ENCODE data around the gene DUSP28. TPM values are rescaled to one million over a fixed set of nuclear protein-coding genes. Genes with fewer than 3 reads are reported as not detected.

Gene DUSP28
- total RNA-seq (2021; fragmentation: NEBNext Ultra II Directional; extraction: Animal tissue kit (Norgen Biotek cat#: 25700)) (1.3 and 2.1 TPM in 2 replicates), polyA plus RNA-seq (2011; rRNA removed) (2.3 and 3.3 TPM in 2 replicates), polyA minus RNA-seq (2011; rRNA and poly(A)+ RNA removed) (1.1 and 4.7 TPM in 2 replicates)
- polyA plus RNA-seq (2011; cell fraction: cytosol; rRNA removed), result 2.8 TPM
- polyA plus RNA-seq (2011; cell fraction: nucleus; rRNA removed), result 2.2 TPM
- polyA plus RNA-seq (2012, experiment 1 of 2), result 1.6 to 2.9 TPM (median 1.9 TPM) in 4 replicates
- 2.8 TPM for polyA plus RNA-seq (2012, experiment 2 of 2)
- 1.5 TPM for polyA plus RNA-seq (2013, experiment 1 of 2)
- polyA plus RNA-seq (2013, experiment 2 of 2), result 1.8 TPM
- 0.88 TPM for polyA minus RNA-seq (2011; cell fraction: cytosol; rRNA and poly(A)+ RNA removed)
- polyA minus RNA-seq (2011; cell fraction: nucleus; rRNA and poly(A)+ RNA removed), result 7.1 TPM
- long read RNA-seq, experiment 1, partial matches to known transcripts, result 0 of 1 reads
- long read RNA-seq, experiment 1, other reads (novel, unspliced or antisense), result 0 of 1 reads
- long read RNA-seq, experiment 2, result 0 reads

DNA sequence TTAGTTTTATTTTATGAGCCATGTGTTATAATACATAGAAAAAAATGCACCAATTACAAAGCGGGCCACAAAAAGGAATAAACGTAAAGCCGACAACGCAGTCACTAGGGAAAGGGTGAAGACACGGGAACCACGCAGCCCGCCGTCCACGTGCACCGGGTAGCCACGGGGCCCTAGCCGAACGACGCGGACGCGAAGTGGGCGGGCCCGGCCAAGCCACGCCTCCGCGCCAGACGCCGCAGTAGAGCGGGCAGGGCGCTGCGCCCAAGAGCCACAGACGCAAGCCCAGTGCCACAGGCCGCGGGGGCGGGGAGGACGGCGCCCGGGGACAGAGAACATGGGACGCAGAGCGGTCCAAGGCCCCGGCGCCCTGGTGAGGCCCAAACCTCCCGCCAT lies at the start of gene DUSP28:
Gene DUSP28 (plus strand): TSS at position 274 of the 396 bp plus-strand sequence. CDS start 328 bp downstream, outside the sequence.
- H2BK120ac ChIP-seq (replicated peaks; ENCODE audit: low read depth, low read length), result no peak within 1 kb of the TSS
- whole genome bisulfite sequencing, 2 experiments (ENCODE audit: extremely low coverage in 1 of 2, insufficient coverage in 1 of 2, insufficient read length in 1 of 2, insufficient replicate concordance in 2 of 2, low coverage in 1 of 2, low lambda C conversion rate in 2 of 2, missing lambda C conversion rate in 1 of 2), result 4% methylated on average over 23 of the region's 39 CpGs; no CpG with 5 or more reads in 1 of the 2 experiments
- peaks cover 0 to 4% of the 10 kb centered on the region in 2 experiments for H4K20me1 ChIP-seq (replicated peaks in 1 of 2; ENCODE audit: control insufficient read depth in 1 of 2, insufficient read depth in 2 of 2, low read length in 2 of 2)
- H3K27me3 ChIP-seq (replicated peaks in 1 of 4; ENCODE audit: control insufficient read depth in 3 of 4, extremely low read depth in 1 of 4, insufficient read depth in 3 of 4, low read length in 3 of 4), result peaks cover 3 to 33% (median 22%) of the 10 kb centered on the region in 4 experiments
- H2BK20ac ChIP-seq (ENCODE audit: low read length), result no peak within 1 kb of the TSS
- peak within 1 kb of the TSS; percentile 67; the same call in 1 of the 2 replicates for H3K27ac ChIP-seq (ENCODE audit: low read depth, low read length)
- H3K56ac ChIP-seq (replicated peaks; ENCODE audit: insufficient read length, low read depth, low read length), result no peak within 1 kb of the TSS
- no peaks in the 10 kb centered on the region for H3K79me2 ChIP-seq (ENCODE audit: control insufficient read depth in 1 of 2, insufficient read depth in 2 of 2, low read length in 2 of 2)
- peak within 1 kb of the TSS; percentile 92; the same call in 1 of the 2 replicates for H3K18ac ChIP-seq (ENCODE audit: extremely low read depth, low read length)
- no peak within 1 kb of the TSS for H2BK15ac ChIP-seq (ENCODE audit: low read length)
- peak within 1 kb of the TSS in 3 of 4 experiments; percentile 60 to 80 (median 68); a peak in 5 of 7 replicates for H3K9ac ChIP-seq (replicated peaks in 1 of 4; ENCODE audit: extremely low read depth in 1 of 4, low read depth in 3 of 4, low read length in 3 of 4)
- H3K4ac ChIP-seq (replicated peaks; ENCODE audit: insufficient read length, low read depth, low read length), result no peak within 1 kb of the TSS
- peaks cover 4% of the 10 kb centered on the region; the same call in 1 of the 2 replicates for H3K23me2 ChIP-seq (ENCODE audit: low read depth, low read length)
- no peak within 1 kb of the TSS for H2AK5ac ChIP-seq (ENCODE audit: low read depth, low read length)
- peaks cover 0 to 16% (median 10%) of the 10 kb centered on the region in 4 experiments; a peak in 5 of 7 replicates for H3K4me1 ChIP-seq (replicated peaks in 1 of 4; ENCODE audit: control insufficient read depth in 3 of 4, insufficient read depth in 4 of 4, low read length in 3 of 4)
- peak within 1 kb of the TSS; percentile 82 to 84 for H3K4me2 ChIP-seq (ENCODE audit: insufficient read depth in 1 of 2, low read depth in 2 of 2, low read length in 2 of 2)
- H3K36me3 ChIP-seq (ENCODE audit: control insufficient read depth in 2 of 4, insufficient read depth in 4 of 4, low read length in 3 of 4), result no peaks in the 10 kb centered on the region; a peak in 1 of 8 replicates
- H4K91ac ChIP-seq (replicated peaks; ENCODE audit: insufficient read length, low read length), result no peak within 1 kb of the TSS
- H2BK12ac ChIP-seq (ENCODE audit: low read depth, low read length), result no peak within 1 kb of the TSS
- no peak within 1 kb of the TSS for H3K23ac ChIP-seq (ENCODE audit: insufficient read length)
- DNase-seq (ENCODE audit: low read depth in 1 of 2, low spot score in 2 of 2), result peak in 1 of 2 experiments; percentile 88
- 0 out of 2 replicates have a peak within 1 kb of the TSS, but pooled peaks have one; percentile 88 for H2AFZ ChIP-seq (ENCODE audit: low read length)
- no peak for FAIRE-seq
- peak within 1 kb of the TSS; percentile 62 to 88 (median 65) for H3K4me3 ChIP-seq (ENCODE audit: extremely low read depth in 1 of 4, insufficient read depth in 2 of 4, low read depth in 3 of 4, low read length in 4 of 4)
- no peak within 1 kb of the TSS for H3K14ac ChIP-seq (ENCODE audit: insufficient read length)
- H4K5ac ChIP-seq (ENCODE audit: insufficient read length, low read depth, low read length), result peak within 1 kb of the TSS; percentile 57
- H4K8ac ChIP-seq (ENCODE audit: extremely low read depth, insufficient read depth, low read length), result peak within 1 kb of the TSS; percentile 65; the same call in 1 of the 2 replicates
- no peaks in the 10 kb centered on the region for H3K9me3 ChIP-seq (ENCODE audit: insufficient read depth in 2 of 2, low read depth in 1 of 2, low read length in 1 of 2)
- CTCF ChIA-PET (ENCODE audit: partially characterized antibody), result no interaction called here
- H2BK5ac ChIP-seq (ENCODE audit: low read depth, low read length), result no peak within 1 kb of the TSS
- POLR2A ChIA-PET (ENCODE audit: partially characterized antibody), result interaction anchor here (1.3 kb wide), 2 partner anchors 12 to 14 kb away, joined by 3 read pairs; no protein-coding TSS in a partner anchor
- H3K79me1 ChIP-seq (ENCODE audit: low read depth, low read length), result 0 out of 2 replicates have a peak, but pooled peaks cover 2% of the 10 kb centered on the region
- TF ChIP-seq BACH1 (IDR thresholded peaks at IDR 0.05; ENCODE audit: low read length) (0 out of 2 replicates have a peak, but pooled peaks have one; percentile 33), HDAC6 (IDR thresholded peaks at IDR 0.05; ENCODE audit: low read depth, low read length) (no peak), TAF1 (IDR thresholded peaks at IDR 0.05; ENCODE audit: low read depth, low read length) (peak; percentile 42; the same call in 1 of the 2 replicates), TCF12 (IDR thresholded peaks at IDR 0.05; ENCODE audit: low read depth, low read length) (no peak), POLR2A (IDR thresholded peaks at IDR 0.05; ENCODE audit: control extremely low read depth in 1 of 2, low read depth in 2 of 2, low read length in 2 of 2) (no peak; a peak in 1 of 3 replicates), JUN (IDR thresholded peaks at IDR 0.05; ENCODE audit: low read depth, low read length) (no peak), EP300 (IDR thresholded peaks at IDR 0.05; ENCODE audit: borderline replicate concordance in 1 of 2, low read depth in 2 of 2, low read length in 2 of 2) (no peak), RNF2 (IDR thresholded peaks at IDR 0.05; ENCODE audit: borderline replicate concordance, low read depth, low read length, missing control alignments, poor library complexity, severe bottlenecking) (peak; percentile 30), CBX5 (IDR thresholded peaks at IDR 0.05; ENCODE audit: low read depth, low read length) (no peak), POLR2AphosphoS5 (IDR thresholded peaks at IDR 0.05; ENCODE audit: low read depth, low read length) (peak; percentile 15; the same call in 1 of the 2 replicates)
- TF ChIP-seq, protein P1, sequence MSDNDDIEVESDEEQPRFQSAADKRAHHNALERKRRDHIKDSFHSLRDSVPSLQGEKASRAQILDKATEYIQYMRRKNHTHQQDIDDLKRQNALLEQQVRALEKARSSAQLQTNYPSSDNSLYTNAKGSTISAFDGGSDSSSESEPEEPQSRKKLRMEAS (IDR thresholded peaks at IDR 0.05), result peak; percentile 98

Data from H1 (cell line).